GM12878 (cell line): ENCODE results near the gene SLC29A4. TPM values are rescaled to one million over a fixed set of nuclear protein-coding genes. Genes with fewer than 3 reads are reported as not detected.

ENCODE experiments used
- ATF7 ChIP-seq: fragments of 450-650 bp; IDR thresholded peaks from 2 replicates; pipeline ENCODE4 v1.6.1; 2016; ENCODE audit warnings: low read depth, mild to moderate bottlenecking
- CEBPB ChIP-seq, 2 experiments: fragments of 150-350 bp in 1 of 2; IDR thresholded peaks; 2 replicates each; pipeline ENCODE4 v1.6.1; 2012 to 2014; ENCODE audit warnings: low read depth in 2 of 2, low read length in 2 of 2, borderline replicate concordance in 1 of 2, inconsistent platforms in 1 of 2
- CHD1 ChIP-seq: IDR thresholded peaks from 2 replicates; pipeline ENCODE4 v1.6.1; 2012; ENCODE audit warnings: low read depth, low read length, improper control_type of control experiment
- EED ChIP-seq: sonication (generic); IDR thresholded peaks from 2 replicates; pipeline ENCODE4 v1.6.1; 2016; ENCODE audit warnings: antibody characterized with exemption, low read depth
- NFYB ChIP-seq: IDR thresholded peaks from 2 replicates; pipeline ENCODE4 v1.6.1; 2011; ENCODE audit warnings: low read depth, mild to moderate bottlenecking, low read length, improper control_type of control experiment, moderate library complexity; ENCODE audit not compliant: insufficient read depth
- POU2F2 ChIP-seq: IDR thresholded peaks from 3 replicates; pipeline ENCODE4 v1.6.1; 2011; ENCODE audit warnings: low read depth, mild to moderate bottlenecking, low read length, borderline replicate concordance
- RB1 ChIP-seq: fragments of 450-650 bp; formaldehyde crosslinking; IDR thresholded peaks from 2 replicates; pipeline ENCODE4 v1.6.1; 2017; ENCODE audit warnings: mild to moderate bottlenecking, borderline replicate concordance
- SMAD1 ChIP-seq: fragments of 450-650 bp; IDR thresholded peaks from 2 replicates; pipeline ENCODE4 v1.6.1; 2018; ENCODE audit warnings: mild to moderate bottlenecking, low read depth; ENCODE audit not compliant: partially characterized antibody
- STAT1 ChIP-seq: fragments of 450-650 bp; conservative IDR thresholded peaks from 2 replicates; pipeline ENCODE4 v1.6.1; 2014; ENCODE audit warnings: antibody characterized with exemption, mild to moderate bottlenecking
- TAF1 ChIP-seq: IDR thresholded peaks from 2 replicates; pipeline ENCODE4 v1.6.1; 2011; ENCODE audit warnings: mild to moderate bottlenecking, low read depth, low read length, borderline replicate concordance
- ZNF687 ChIP-seq: fragments of 450-650 bp; IDR thresholded peaks from 2 replicates; pipeline ENCODE4 v1.6.1; 2017; ENCODE audit warnings: mild to moderate bottlenecking, moderate library complexity
- polyA plus RNA-seq, 11 experiments: library from polyadenylated mRNA; depleted of rRNA in 4 of 11; unstranded in 6 of 11; stranded (reverse) in 5 of 11; fragments of >200 nt; fragmentation: Nextera tagmentation in 4 of 11; fragmentation: Illumina TruSeq in 1 of 11; extraction: Ambion mirVana in 4 of 11; extraction: Trizol in 1 of 11; gene quantifications; 1 replicate in 1 of 11; 2 replicates in 10 of 11; pipeline versions ENCODE4 v1.2.1 to v1.2.3, GENCODE V29; 2011 to 2016; ENCODE audit warnings: inconsistent platforms in 2 of 11, missing spikeins in 2 of 11, low read depth in 1 of 11
- total RNA-seq, 4 experiments: library from RNA; depleted of rRNA in 3 of 4; stranded (reverse); fragments of >200 nt in 3 of 4; fragmentation: Illumina TruSeq in 1 of 4; extraction: Trizol in 1 of 4; gene quantifications; 2 replicates each; pipeline versions ENCODE4 v1.2.1 to v1.2.3, GENCODE V29; 2013 to 2021
- TF ChIP-seq, protein P1 (sequence below): IDR thresholded peaks from 2 replicates; pipeline ENCODE4 v1.6.1; 2011; ENCODE audit warnings: mild to moderate bottlenecking, low read depth, low read length, moderate library complexity; ENCODE audit not compliant: insufficient replicate concordance
- TF ChIP-seq, protein P2 (sequence below): fragments of 450-650 bp; IDR thresholded peaks from 2 replicates; pipeline ENCODE4 v1.6.1; 2017; ENCODE audit warnings: low read depth, mild to moderate bottlenecking, moderate library complexity

SLC29A4 gene
- total and polyA plus RNA-seq, 10 of the 15 experiments (the other 5 are each of a cell fraction or from before 2014, with no cell fraction given): 0.11 to 0.72 (median 0.23) TPM; not detected in 3

DNA sequence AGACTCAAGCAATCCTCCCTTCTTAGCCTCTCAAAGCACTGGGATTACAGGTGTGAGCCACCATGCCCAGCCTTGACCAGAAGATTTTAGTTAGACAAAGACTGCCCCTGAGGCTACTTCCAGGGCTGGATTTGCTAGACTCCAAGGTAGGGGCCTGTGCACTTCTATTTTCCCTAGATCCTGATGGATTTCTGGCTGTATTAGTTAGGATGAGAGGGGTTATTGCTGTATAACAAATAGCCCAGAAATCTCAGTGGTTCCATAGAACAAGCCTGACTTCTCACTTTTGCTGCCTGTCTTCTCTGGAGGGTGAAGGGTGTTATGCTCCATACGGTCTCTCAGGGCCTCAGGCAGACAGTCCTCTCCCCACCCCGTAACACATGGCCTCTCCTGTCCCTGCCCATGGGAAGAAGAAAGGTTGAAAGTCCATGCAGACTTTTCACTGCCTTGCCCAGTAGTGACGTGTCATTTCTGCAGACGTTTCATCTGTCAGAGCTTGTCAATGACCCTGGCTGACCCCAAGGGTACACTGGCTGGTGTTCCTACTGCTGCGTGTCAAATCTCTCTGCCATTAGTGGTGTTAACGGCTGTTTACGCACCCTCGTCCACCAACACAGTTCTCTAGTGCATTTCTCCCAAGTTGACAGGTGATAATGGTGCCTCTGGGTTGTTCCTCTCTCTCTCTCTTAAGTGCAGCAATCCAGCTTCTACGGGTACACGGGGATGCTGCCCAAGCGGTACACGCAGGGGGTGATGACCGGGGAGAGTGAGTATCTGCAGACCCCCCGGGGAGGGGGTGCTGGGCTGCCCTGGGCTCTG is 11.6 kb downstream of the SLC29A4 start (continued):
- TF ChIP-seq, protein P1, sequence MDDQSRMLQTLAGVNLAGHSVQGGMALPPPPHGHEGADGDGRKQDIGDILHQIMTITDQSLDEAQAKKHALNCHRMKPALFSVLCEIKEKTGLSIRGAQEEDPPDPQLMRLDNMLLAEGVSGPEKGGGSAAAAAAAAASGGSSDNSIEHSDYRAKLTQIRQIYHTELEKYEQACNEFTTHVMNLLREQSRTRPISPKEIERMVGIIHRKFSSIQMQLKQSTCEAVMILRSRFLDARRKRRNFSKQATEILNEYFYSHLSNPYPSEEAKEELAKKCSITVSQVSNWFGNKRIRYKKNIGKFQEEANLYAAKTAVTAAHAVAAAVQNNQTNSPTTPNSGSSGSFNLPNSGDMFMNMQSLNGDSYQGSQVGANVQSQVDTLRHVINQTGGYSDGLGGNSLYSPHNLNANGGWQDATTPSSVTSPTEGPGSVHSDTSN: no peak
- no peak for TF ChIP-seq SMAD1
- TF ChIP-seq ATF7: no peak
- TF ChIP-seq NFYB: no peak
- TF ChIP-seq TAF1: no peak
- TF ChIP-seq EED: no peak
- TF ChIP-seq, protein P2, sequence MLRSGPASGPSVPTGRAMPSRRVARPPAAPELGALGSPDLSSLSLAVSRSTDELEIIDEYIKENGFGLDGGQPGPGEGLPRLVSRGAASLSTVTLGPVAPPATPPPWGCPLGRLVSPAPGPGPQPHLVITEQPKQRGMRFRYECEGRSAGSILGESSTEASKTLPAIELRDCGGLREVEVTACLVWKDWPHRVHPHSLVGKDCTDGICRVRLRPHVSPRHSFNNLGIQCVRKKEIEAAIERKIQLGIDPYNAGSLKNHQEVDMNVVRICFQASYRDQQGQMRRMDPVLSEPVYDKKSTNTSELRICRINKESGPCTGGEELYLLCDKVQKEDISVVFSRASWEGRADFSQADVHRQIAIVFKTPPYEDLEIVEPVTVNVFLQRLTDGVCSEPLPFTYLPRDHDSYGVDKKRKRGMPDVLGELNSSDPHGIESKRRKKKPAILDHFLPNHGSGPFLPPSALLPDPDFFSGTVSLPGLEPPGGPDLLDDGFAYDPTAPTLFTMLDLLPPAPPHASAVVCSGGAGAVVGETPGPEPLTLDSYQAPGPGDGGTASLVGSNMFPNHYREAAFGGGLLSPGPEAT: no peak
- no peak for TF ChIP-seq RB1
- no peak for TF ChIP-seq CHD1
- no peak for TF ChIP-seq POU2F2
- no peak for TF ChIP-seq ZNF687
- no peak for TF ChIP-seq CEBPB (IDR thresholded peaks at IDR 0.05; ENCODE audit: borderline replicate concordance in 1 of 2, low read depth in 2 of 2, low read length in 2 of 2)
- TF ChIP-seq STAT1: no peak
- TF ChIP-seq, all 136 proteins: peak for 0
